ENCODE data around the gene NFKB1.

Gene NFKB1

DNA sequence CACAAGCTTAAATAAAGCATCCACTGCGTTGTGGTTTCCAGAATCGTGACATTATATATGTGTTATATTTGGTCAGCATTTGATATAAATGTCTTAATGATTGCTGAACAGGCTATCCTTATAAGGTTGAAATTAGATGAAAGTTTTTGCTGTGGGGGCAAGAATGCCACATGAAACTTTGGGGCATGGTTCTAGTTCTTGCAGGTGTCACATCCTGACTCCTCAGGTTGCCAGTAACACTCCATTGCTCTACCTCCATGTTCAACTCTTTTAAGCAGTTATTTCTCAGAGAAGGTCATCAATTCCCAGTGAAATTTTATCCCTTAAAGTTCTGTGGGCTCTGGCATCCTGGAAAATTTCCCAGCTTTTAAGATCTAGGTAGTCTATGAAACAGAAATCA is 33.7 kb downstream of the NFKB1 start:
- DNase-seq (ENCODE audit: low read depth in 2 of 2), result no peak
- H3K4me3 ChIP-seq (replicated peaks in 1 of 2; ENCODE audit: low read depth in 2 of 2, low read length in 2 of 2), result no peak overlapping the region
- no peak for TF ChIP-seq CTCF (IDR thresholded peaks at IDR 0.05; ENCODE audit: low read depth, low read length)

DNA sequence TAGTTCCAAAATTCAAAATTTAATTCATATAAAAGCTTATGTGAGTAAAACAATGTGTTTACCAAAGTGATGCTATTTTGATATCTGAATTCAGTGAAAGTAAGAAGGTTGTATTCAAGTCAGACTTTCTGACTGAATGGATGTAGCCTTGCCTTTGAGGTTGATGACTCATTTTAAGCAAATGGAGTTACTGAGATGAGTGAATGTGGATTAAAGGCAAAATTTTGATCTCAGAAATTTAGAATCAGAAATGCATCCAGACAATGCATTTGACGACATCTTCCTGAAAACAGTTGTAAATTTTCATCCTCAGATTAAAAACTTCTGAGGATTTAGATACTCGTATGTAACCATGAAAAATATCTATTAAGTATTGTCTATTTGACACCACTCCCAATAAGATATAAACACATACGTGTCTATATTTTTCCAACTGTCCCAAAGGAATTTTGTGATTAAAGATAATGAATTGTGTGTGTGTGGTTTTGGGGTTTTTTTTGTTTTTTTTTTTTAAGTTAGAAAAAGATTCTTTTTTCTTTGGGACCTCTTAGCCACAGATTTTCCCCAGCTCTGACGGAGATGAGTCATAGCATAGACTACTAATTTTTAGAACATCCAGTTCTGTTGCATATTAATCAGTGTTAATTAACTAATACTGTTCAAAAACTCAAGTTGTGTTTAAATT is 34.4 kb downstream of the NFKB1 start:
- TF ChIP-seq CTCF (IDR thresholded peaks at IDR 0.05; ENCODE audit: low read depth, low read length), result no peak
- DNase-seq (ENCODE audit: low read depth in 2 of 2), result peak; percentile 49 to 79
- H3K4me3 ChIP-seq (replicated peaks in 1 of 2; ENCODE audit: low read depth in 2 of 2, low read length in 2 of 2), result no peak overlapping the region

DNA sequence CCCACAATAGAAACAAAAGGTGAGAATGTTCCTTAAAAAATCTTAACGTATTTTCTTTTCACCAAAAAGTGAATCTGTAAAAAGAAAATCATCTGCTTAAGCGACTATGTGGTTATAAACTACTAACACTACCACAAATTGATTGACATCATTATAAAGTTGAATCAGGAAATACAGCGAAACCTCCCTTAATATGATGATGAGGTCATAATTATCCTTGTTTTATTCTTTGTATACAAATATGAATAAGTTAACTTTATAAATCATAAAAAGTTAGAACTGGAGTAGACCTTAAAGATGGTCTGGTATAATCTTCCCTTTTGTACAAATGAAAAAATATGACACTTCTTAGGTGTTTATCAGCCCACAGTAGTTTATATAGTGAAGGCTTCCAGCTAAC is 35.6 kb downstream of the NFKB1 start:
- no peak for TF ChIP-seq CTCF (IDR thresholded peaks at IDR 0.05; ENCODE audit: low read depth, low read length)
- H3K4me3 ChIP-seq (replicated peaks in 1 of 2; ENCODE audit: low read depth in 2 of 2, low read length in 2 of 2), result no peak overlapping the region

GRCh38 chr4:102537269-102537668 is 36.1 kb downstream of the NFKB1 start:
- DNase-seq (ENCODE audit: low read depth in 2 of 2), result no peak
- TF ChIP-seq CTCF (IDR thresholded peaks at IDR 0.05; ENCODE audit: low read depth, low read length), result no peak
- H3K4me3 ChIP-seq (replicated peaks in 1 of 2; ENCODE audit: low read depth in 2 of 2, low read length in 2 of 2), result no peak overlapping the region

More for the DNA sequence above, 35.6 kb downstream of the NFKB1 start:
- no peak for DNase-seq (ENCODE audit: low read depth in 2 of 2)

DNA sequence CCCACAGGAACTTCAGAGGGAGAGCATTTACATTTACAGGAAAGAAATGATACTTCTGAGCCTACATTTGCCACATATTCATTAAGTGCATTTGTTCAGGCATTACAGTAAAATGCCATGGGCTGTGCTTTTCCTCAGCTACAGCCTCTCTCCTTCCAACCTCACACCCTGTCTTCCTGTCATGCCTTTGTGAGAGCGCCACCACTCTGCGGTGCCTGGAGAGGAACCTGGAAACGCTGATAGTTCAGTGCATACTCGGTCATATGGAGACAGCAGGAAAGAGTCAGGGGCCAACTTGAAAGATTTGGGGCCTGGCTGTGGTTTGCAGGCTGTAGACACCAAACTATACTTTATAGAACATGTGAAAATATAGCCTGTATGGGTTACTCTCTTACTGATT is 40.5 kb downstream of the NFKB1 start:
- no peak for TF ChIP-seq CTCF (IDR thresholded peaks at IDR 0.05; ENCODE audit: low read depth, low read length)
- no peak overlapping the region for H3K4me3 ChIP-seq (replicated peaks in 1 of 2; ENCODE audit: low read depth in 2 of 2, low read length in 2 of 2)
- DNase-seq (ENCODE audit: low read depth in 2 of 2), result no peak

GRCh38 chr4:102543030-102543928 is 42.1 kb downstream of the NFKB1 start:
- no peak for DNase-seq (ENCODE audit: low read depth in 2 of 2)
- TF ChIP-seq CTCF (IDR thresholded peaks at IDR 0.05; ENCODE audit: low read depth, low read length), result no peak
- no peak overlapping the region for H3K4me3 ChIP-seq (replicated peaks in 1 of 2; ENCODE audit: low read depth in 2 of 2, low read length in 2 of 2)
